Activated naive CD8-positive, alpha-beta T cell treated with anti-CD3 and anti-CD28 coated beads for 36 hours (primary cell): ENCODE data around the gene TYW5. TPM values are rescaled to one million over a fixed set of nuclear protein-coding genes. Genes with fewer than 3 reads are reported as not detected.
A peak's percentile ranks its signal among the peaks of the same experiment; 100 is the strongest.
"Not testable (repeated sequence)": the region's sequence is repeated elsewhere in the genome, so short reads cannot be mapped to it uniquely, and the experiment has no call there.

ENCODE experiments used
- DNase-seq: peaks from one replicate; pipeline ENCODE4 v3.0.0; 2021
- H3K27ac Mint-ChIP-seq: one replicate; pipeline ENCODE4 v1.8.0; 2022; ENCODE audit warnings: mild to moderate bottlenecking, moderate library complexity, mixed read lengths
- H3K27me3 Mint-ChIP-seq: one replicate; pipeline ENCODE4 v1.8.0; 2022; ENCODE audit warnings: mild to moderate bottlenecking, mixed read lengths
- H3K36me3 Mint-ChIP-seq: one replicate; pipeline ENCODE4 v1.8.0; 2021; ENCODE audit warnings: mild to moderate bottlenecking, mixed read lengths
- H3K4me1 Mint-ChIP-seq: one replicate; pipeline ENCODE4 v1.8.0; 2021; ENCODE audit warnings: mixed read lengths
- H3K4me3 Mint-ChIP-seq: one replicate; pipeline ENCODE4 v1.8.0; 2022; ENCODE audit warnings: mild to moderate bottlenecking, moderate library complexity, mixed read lengths
- H3K9me3 Mint-ChIP-seq: one replicate; pipeline ENCODE4 v1.8.0; 2022; ENCODE audit warnings: mixed read lengths
- total RNA-seq, 2 experiments: library from RNA; stranded (reverse); gene quantifications; one replicate each; pipeline ENCODE4 v1.2.3, GENCODE V29; 2021

Gene TYW5
- total RNA-seq, 2 experiments from 2014 or later, result 10.1 TPM

- Mint-ChIP-seq H3K9me3 (peaks cover 14% of the 10 kb centered on the region), H3K4me3 (peak overlapping the region; percentile 32), H3K27me3 (no peaks in the 10 kb centered on the region), H3K36me3 (peaks cover 49% of the 10 kb centered on the region), H3K27ac (peak overlapping the region; percentile 20), H3K4me1 (peaks cover 31% of the 10 kb centered on the region)
- DNase-seq, result no peak
Observed at GRCh38 chr2:199914372-199914958, 40.8 kb downstream of the TYW5 start.

GRCh38 chr2:199912553-199913114 is 42.7 kb downstream of the TYW5 start:
- H3K27ac Mint-ChIP-seq, H3K27me3 Mint-ChIP-seq, DNase-seq: not testable (repeated sequence)
- Mint-ChIP-seq H3K4me3 (peak overlapping the region; percentile 73), H3K9me3 (peaks cover 14% of the 10 kb centered on the region), H3K36me3 (peaks cover 36% of the 10 kb centered on the region), H3K4me1 (peaks cover 31% of the 10 kb centered on the region)

GRCh38 chr2:199911877-199912161 is 43.5 kb downstream of the TYW5 start:
- Mint-ChIP-seq H3K27ac (peak overlapping the region; percentile 94), H3K27me3 (peaks cover 8% of the 10 kb centered on the region), H3K9me3 (peaks cover 11% of the 10 kb centered on the region), H3K4me1 (peaks cover 28% of the 10 kb centered on the region), H3K4me3 (peak overlapping the region; percentile 99), H3K36me3 (peaks cover 28% of the 10 kb centered on the region)
- no peak for DNase-seq

- H3K27ac Mint-ChIP-seq, result peak within 1 kb of the TSS; percentile 94
- peak; percentile 90 for DNase-seq
- peaks cover 5% of the 10 kb centered on the region for H3K9me3 Mint-ChIP-seq
- peaks cover 22% of the 10 kb centered on the region for H3K36me3 Mint-ChIP-seq
- H3K4me1 Mint-ChIP-seq, result peaks cover 28% of the 10 kb centered on the region
- peaks cover 9% of the 10 kb centered on the region for H3K27me3 Mint-ChIP-seq
- H3K4me3 Mint-ChIP-seq, result peak within 1 kb of the TSS; percentile 99
Observed at GRCh38 chr2:199911052-199911876, 44.0 kb downstream of the TYW5 start, which contains the start of gene C2orf69. C2orf69 (plus strand) TSS chr2:199911293; CDS start chr2:199911439, 146 bp downstream.

- Mint-ChIP-seq H3K4me3 (peak overlapping the region; percentile 99), H3K9me3 (no peaks in the 10 kb centered on the region), H3K27me3 (peaks cover 13% of the 10 kb centered on the region), H3K4me1 (peaks cover 22% of the 10 kb centered on the region), H3K27ac (peak overlapping the region; percentile 94), H3K36me3 (peaks cover 14% of the 10 kb centered on the region)
- DNase-seq, result no peak
Observed at GRCh38 chr2:199910338-199911051, 44.8 kb downstream of the TYW5 start.

GRCh38 chr2:199907008-199907714 is 48.1 kb downstream of the TYW5 start:
- Mint-ChIP-seq H3K27ac (no peak overlapping the region), H3K9me3 (no peaks in the 10 kb centered on the region), H3K27me3 (peaks cover 38% of the 10 kb centered on the region), H3K36me3 (peaks cover 2% of the 10 kb centered on the region), H3K4me3 (no peak overlapping the region), H3K4me1 (peaks cover 3% of the 10 kb centered on the region)
- DNase-seq, result no peak

GRCh38 chr2:199903111-199903510 is 52.2 kb downstream of the TYW5 start:
- peaks cover 42% of the 10 kb centered on the region for H3K27me3 Mint-ChIP-seq
- DNase-seq, result no peak
- no peaks in the 10 kb centered on the region for H3K4me1 Mint-ChIP-seq
- H3K27ac Mint-ChIP-seq, result no peak overlapping the region
- H3K4me3 Mint-ChIP-seq, result no peak overlapping the region
- no peaks in the 10 kb centered on the region for H3K36me3 Mint-ChIP-seq
- H3K9me3 Mint-ChIP-seq, result no peaks in the 10 kb centered on the region

- Mint-ChIP-seq H3K27ac (no peak overlapping the region), H3K36me3 (no peaks in the 10 kb centered on the region)
Observed at GRCh38 chr2:199902486-199903110, 52.7 kb downstream of the TYW5 start.

GRCh38 chr2:199901942-199902341 is 53.3 kb downstream of the TYW5 start:
- no peak overlapping the region for H3K27ac Mint-ChIP-seq
- H3K4me1 Mint-ChIP-seq, result no peaks in the 10 kb centered on the region
- no peaks in the 10 kb centered on the region for H3K36me3 Mint-ChIP-seq

More at GRCh38 chr2:199902486-199903110, 52.7 kb downstream of the TYW5 start:
- H3K27me3 Mint-ChIP-seq, result peaks cover 39% of the 10 kb centered on the region
- H3K9me3 Mint-ChIP-seq, result no peaks in the 10 kb centered on the region
- no peak overlapping the region for H3K4me3 Mint-ChIP-seq
- H3K4me1 Mint-ChIP-seq, result no peaks in the 10 kb centered on the region
- no peak for DNase-seq

GRCh38 chr2:199896617-199897016 is 58.7 kb downstream of the TYW5 start:
- H3K9me3 Mint-ChIP-seq, result no peaks in the 10 kb centered on the region

More at GRCh38 chr2:199901942-199902341, 53.3 kb downstream of the TYW5 start:
- DNase-seq, result no peak
- Mint-ChIP-seq H3K27me3 (peaks cover 37% of the 10 kb centered on the region), H3K4me3 (no peak overlapping the region), H3K9me3 (no peaks in the 10 kb centered on the region)

GRCh38 chr2:199895406-199895805 is 59.9 kb downstream of the TYW5 start:
- H3K36me3 Mint-ChIP-seq, result no peaks in the 10 kb centered on the region
- no peaks in the 10 kb centered on the region for H3K9me3 Mint-ChIP-seq
- no peaks in the 10 kb centered on the region for H3K27me3 Mint-ChIP-seq
- H3K27ac Mint-ChIP-seq, result no peak overlapping the region
- DNase-seq, result no peak
- no peaks in the 10 kb centered on the region for H3K4me1 Mint-ChIP-seq
- H3K4me3 Mint-ChIP-seq, result no peak overlapping the region

More at GRCh38 chr2:199896617-199897016, 58.7 kb downstream of the TYW5 start:
- H3K4me3 Mint-ChIP-seq, result no peak overlapping the region
- no peaks in the 10 kb centered on the region for H3K4me1 Mint-ChIP-seq
- no peak overlapping the region for H3K27ac Mint-ChIP-seq
- H3K27me3 Mint-ChIP-seq, result peaks cover 3% of the 10 kb centered on the region
- no peaks in the 10 kb centered on the region for H3K36me3 Mint-ChIP-seq
- DNase-seq, result no peak

- DNase-seq, result no peak
- Mint-ChIP-seq H3K4me1 (peaks cover 4% of the 10 kb centered on the region), H3K27me3 (peaks cover 18% of the 10 kb centered on the region), H3K27ac (no peak overlapping the region), H3K36me3 (peaks cover 2% of the 10 kb centered on the region), H3K9me3 (peaks cover 6% of the 10 kb centered on the region), H3K4me3 (no peak overlapping the region)
Observed at GRCh38 chr2:199883474-199884212, 71.6 kb downstream of the TYW5 start.

- H3K4me3 Mint-ChIP-seq, result no peak overlapping the region
- H3K27me3 Mint-ChIP-seq, result peaks cover 18% of the 10 kb centered on the region
- H3K9me3 Mint-ChIP-seq, result peaks cover 6% of the 10 kb centered on the region
- H3K4me1 Mint-ChIP-seq, result peaks cover 4% of the 10 kb centered on the region
- peaks cover 2% of the 10 kb centered on the region for H3K36me3 Mint-ChIP-seq
- H3K27ac Mint-ChIP-seq, result no peak overlapping the region
- no peak for DNase-seq
Observed at GRCh38 chr2:199882667-199883066, 72.6 kb downstream of the TYW5 start.
